ENCODE data around the gene CNPY4. TPM values are rescaled to one million over a fixed set of nuclear protein-coding genes. Genes with fewer than 3 reads are reported as not detected.

The CNPY4 gene
- total RNA-seq, 1 experiment from 2014 or later = 10.4 TPM

- H3K79me2 ChIP-seq (ENCODE audit: insufficient read depth, low read length) = peaks cover 5% of the 10 kb centered on the region; the same call in 1 of the 2 replicates
- H3K9me3 ChIP-seq (ENCODE audit: control insufficient read depth, low read depth, low read length) = no peaks in the 10 kb centered on the region
- Mint-ChIP-seq H3K27me3 (ENCODE audit: low read depth) (no peaks in the 10 kb centered on the region; the same call in 1 of the 2 replicates), H3K36me3 (ENCODE audit: insufficient read depth in 1 of 3, low read depth in 3 of 3) (peaks cover 59 to 75% (median 71%) of the 10 kb centered on the region in 3 experiments), H3K4me3 (peak overlapping the region; percentile 93 to 95), H3K9me3 (peaks cover 0 to 3% of the 10 kb centered on the region in 2 experiments; a peak in 1 of 5 replicates), H3K4me1 (peaks cover 20 to 34% of the 10 kb centered on the region in 2 experiments), H3K27ac (peak overlapping the region; percentile 95 to 99 (median 95))
- no peak overlapping the region for H3K27ac ChIP-seq (ENCODE audit: insufficient read length, low read depth, low read length)
- no peak overlapping the region for H4K5ac ChIP-seq (ENCODE audit: insufficient read length, low read depth, low read length)
- H3K4me1 ChIP-seq (ENCODE audit: insufficient read depth, low read length) = no peaks in the 10 kb centered on the region
- no peak overlapping the region for H2BK5ac ChIP-seq (ENCODE audit: insufficient read length, low read length)
- no peak overlapping the region for H3K23ac ChIP-seq (ENCODE audit: insufficient read length, low read depth, low read length)
- H3K56ac ChIP-seq (ENCODE audit: insufficient read length, low read depth, low read length) = no peak overlapping the region
- H4K8ac ChIP-seq (replicated peaks; ENCODE audit: insufficient read length, low read depth, low read length) = no peak overlapping the region
- H3K14ac ChIP-seq (ENCODE audit: insufficient read depth, low read length) = no peak overlapping the region
- H2BK15ac ChIP-seq (ENCODE audit: low read depth, low read length) = no peak overlapping the region
- H3K27me3 ChIP-seq (ENCODE audit: insufficient read depth, low read length) = no peaks in the 10 kb centered on the region
- H2BK120ac ChIP-seq (ENCODE audit: low read depth, low read length, poor library complexity, severe bottlenecking) = no peak overlapping the region
- H3K23me2 ChIP-seq (ENCODE audit: insufficient read length, low read depth, low read length, poor library complexity, severe bottlenecking) = no peaks in the 10 kb centered on the region
- no peak for DNase-seq
- no peak overlapping the region for H2AFZ ChIP-seq (ENCODE audit: low read length)
- no peak overlapping the region for H2BK20ac ChIP-seq (ENCODE audit: low read depth, low read length, poor library complexity, severe bottlenecking)
- no CpG with 5 or more reads among the region's 12 CpGs for WGBS (ENCODE audit: extremely low coverage, insufficient read length, low lambda C conversion rate)
- H4K20me1 ChIP-seq (ENCODE audit: control insufficient read depth, insufficient read depth, insufficient read length) = no peaks in the 10 kb centered on the region
- H3K4ac ChIP-seq (ENCODE audit: low read depth, low read length) = no peak overlapping the region
- no peak overlapping the region for H3T11ph ChIP-seq (ENCODE audit: low read length)
- no peak overlapping the region for H2BK12ac ChIP-seq (ENCODE audit: insufficient read length, low read depth, low read length)
- H2AK5ac ChIP-seq (ENCODE audit: insufficient read length, low read length) = no peak overlapping the region
- H4K91ac ChIP-seq (ENCODE audit: insufficient read length, low read depth, low read length) = no peak overlapping the region
- H3K4me2 ChIP-seq (ENCODE audit: insufficient read depth, insufficient read length, low read length) = peak overlapping the region; percentile 75
- no peak for TF ChIP-seq CTCF (conservative IDR thresholded peaks at IDR 0.05)
- H3K79me1 ChIP-seq (ENCODE audit: insufficient read depth, low read depth, low read length, poor library complexity, severe bottlenecking) = peaks cover 3% of the 10 kb centered on the region
- H3K18ac ChIP-seq (ENCODE audit: insufficient read length, low read depth, low read length) = no peak overlapping the region
- H3K9ac ChIP-seq (ENCODE audit: extremely low read depth, insufficient read length, low read length) = peak overlapping the region; percentile 100
Measured at GRCh38 chr7:100099452-100099851, 20.0 kb upstream of the CNPY4 start.

All from H9 (cell line).